Erythroblast (primary cell): Measurements from ENCODE around the gene NR3C1.

Source experiments
- DNase-seq, 2 experiments: peaks; one replicate each; lab custom pipeline; 2025; lab: John Stamatoyannopoulos, UW
- GATA1 ChIP-seq: IDR thresholded peaks from 2 replicates; pipeline ENCODE4 v1.6.1; 2011; ENCODE audit warnings: low read depth, mild to moderate bottlenecking, control low read depth, low read length, moderate library complexity
- POLR2A ChIP-seq: IDR thresholded peaks from 2 replicates; pipeline ENCODE4 v1.6.1; 2011; ENCODE audit warnings: mild to moderate bottlenecking, low read length

Gene NR3C1

GRCh38 chr5:143244000-143244736, 159.3 kb downstream of the NR3C1 start:
- TF ChIP-seq POLR2A, result no peak
- no peak for TF ChIP-seq GATA1
- DNase-seq, result no peak

- TF ChIP-seq POLR2A (no peak), GATA1 (no peak)
- no peak for DNase-seq
Measured at GRCh38 chr5:143243103-143243502, 160.4 kb downstream of the NR3C1 start.

GRCh38 chr5:143241892-143242291, 161.6 kb downstream of the NR3C1 start:
- TF ChIP-seq GATA1 (no peak), POLR2A (no peak)
- no peak for DNase-seq

- TF ChIP-seq POLR2A, result no peak
- TF ChIP-seq GATA1, result no peak
- DNase-seq, result no peak
Measured at GRCh38 chr5:143239882-143240518, 163.5 kb downstream of the NR3C1 start.

GRCh38 chr5:143238620-143239019, 164.9 kb downstream of the NR3C1 start:
- no peak for TF ChIP-seq POLR2A
- no peak for TF ChIP-seq GATA1
- no peak for DNase-seq

- no peak for DNase-seq
- TF ChIP-seq GATA1, result no peak
- no peak for TF ChIP-seq POLR2A
Measured at GRCh38 chr5:143237664-143238063, 165.8 kb downstream of the NR3C1 start.

- TF ChIP-seq POLR2A (no peak), GATA1 (no peak)
- no peak for DNase-seq
Measured at GRCh38 chr5:143236682-143237081, 166.8 kb downstream of the NR3C1 start.

GRCh38 chr5:143235423-143235822, 168.1 kb downstream of the NR3C1 start:
- no peak for TF ChIP-seq POLR2A
- TF ChIP-seq GATA1, result no peak

GRCh38 chr5:143234162-143234842, 169.2 kb downstream of the NR3C1 start:
- TF ChIP-seq POLR2A, result no peak
- no peak for TF ChIP-seq GATA1
- no peak for DNase-seq

More at GRCh38 chr5:143235423-143235822, 168.1 kb downstream of the NR3C1 start:
- no peak for DNase-seq

GRCh38 chr5:143233031-143233430, 170.5 kb downstream of the NR3C1 start:
- DNase-seq, result no peak
- TF ChIP-seq GATA1, result no peak

- no peak for DNase-seq
- TF ChIP-seq POLR2A (no peak), GATA1 (no peak)
Measured at GRCh38 chr5:143231973-143232812, 171.3 kb downstream of the NR3C1 start.

GRCh38 chr5:143231416-143231815, 172.1 kb downstream of the NR3C1 start:
- DNase-seq, result no peak
- TF ChIP-seq GATA1, result no peak
- no peak for TF ChIP-seq POLR2A

- DNase-seq, result no peak
- TF ChIP-seq POLR2A, result no peak
- TF ChIP-seq GATA1, result no peak
Measured at GRCh38 chr5:143230676-143230996, 172.8 kb downstream of the NR3C1 start.
